IMR-90 (cell line): Measurements from ENCODE around the gene ADCYAP1. TPM values are rescaled to one million over a fixed set of nuclear protein-coding genes. Genes with fewer than 3 reads are reported as not detected.

Experiments used
- ATAC-seq: fragments of 200-7000 bp; cut with Tn5 transposase; 2 replicates; pipeline ENCODE4 v1.9.1; 2020; ENCODE audit warnings: low read depth, mild to moderate bottlenecking, moderate library complexity
- BruUV-seq: library from RNA; stranded (reverse); fragments of 400-500 nt; replicated peaks from 2 replicates; lab custom pipeline; 2021; lab: Mats Ljungman, UMichigan
- CTCF ChIA-PET: fragments of 300-600 bp; formaldehyde crosslinking; extraction: SDS; loops from one replicate; lab custom pipeline; 2021; ENCODE audit warnings: antibody characterized with exemption; lab: Yijun Ruan, JAX
- POLR2A ChIA-PET: fragments of 300-600 bp; sonication (Branson Sonifier 250); formaldehyde crosslinking; loops from one replicate; lab custom pipeline; 2022; ENCODE audit warnings: antibody characterized with exemption; ENCODE audit not compliant: unreplicated experiment; lab: Charles Lee
- DNase-seq: peaks from one replicate; pipeline ENCODE4 v3.0.0; 2013
- H2AFZ ChIP-seq: replicated peaks from 2 replicates; pipeline ENCODE3; 2013; ENCODE audit warnings: low read length, mild to moderate bottlenecking; ENCODE audit not compliant: poor library complexity
- H2AK5ac ChIP-seq: 2 replicates; pipeline ENCODE4 v1.6.1; 2013; ENCODE audit warnings: low read depth, low read length, inconsistent platforms
- H2AK9ac ChIP-seq: replicated peaks from 2 replicates; pipeline ENCODE3; 2013; ENCODE audit warnings: mild to moderate bottlenecking, low read depth, low read length, moderate library complexity; ENCODE audit not compliant: poor library complexity
- H2BK120ac ChIP-seq: 2 replicates; pipeline ENCODE4 v1.6.1; 2013; ENCODE audit warnings: low read depth, low read length, inconsistent platforms
- H2BK15ac ChIP-seq: 3 replicates; pipeline ENCODE4 v1.6.1; 2013; ENCODE audit warnings: low read depth, low read length, inconsistent platforms
- H2BK20ac ChIP-seq: 2 replicates; pipeline ENCODE4 v1.6.1; 2013; ENCODE audit warnings: low read depth, mild to moderate bottlenecking, inconsistent platforms, low read length, moderate library complexity
- H2BK5ac ChIP-seq: 2 replicates; pipeline ENCODE4 v1.6.1; 2013; ENCODE audit warnings: mild to moderate bottlenecking, low read depth, low read length, inconsistent platforms; ENCODE audit not compliant: poor library complexity, severe bottlenecking
- H3K14ac ChIP-seq: replicated peaks from 2 replicates; pipeline ENCODE4 v1.6.1; 2013; ENCODE audit warnings: low read depth, low read length, inconsistent platforms
- H3K18ac ChIP-seq: 2 replicates; pipeline ENCODE4 v1.6.1; 2013; ENCODE audit warnings: low read depth, low read length, control low read depth
- H3K23ac ChIP-seq: 2 replicates; pipeline ENCODE4 v1.6.1; 2013; ENCODE audit warnings: low read depth, low read length, inconsistent platforms
- H3K27ac ChIP-seq: 2 replicates; pipeline ENCODE4 v1.5.1; 2013; ENCODE audit warnings: mild to moderate bottlenecking, control low read depth, low read length; ENCODE audit not compliant: insufficient read depth
- H3K27me3 ChIP-seq: 2 replicates; pipeline ENCODE4 v1.6.1; 2013; ENCODE audit warnings: low read length; ENCODE audit not compliant: control insufficient read depth, insufficient read depth
- H3K36me3 ChIP-seq: 2 replicates; pipeline ENCODE4 v1.6.1; 2013; ENCODE audit warnings: low read length, mixed read lengths; ENCODE audit not compliant: control insufficient read depth, insufficient read depth
- H3K4ac ChIP-seq: 2 replicates; pipeline ENCODE4 v1.6.1; 2013; ENCODE audit warnings: low read depth, low read length, inconsistent platforms
- H3K4me1 ChIP-seq: 2 replicates; pipeline ENCODE4 v1.6.1; 2013; ENCODE audit warnings: low read length, mixed read lengths; ENCODE audit not compliant: control insufficient read depth, insufficient read depth
- H3K4me2 ChIP-seq: 2 replicates; pipeline ENCODE4 v1.6.1; 2013; ENCODE audit warnings: low read depth, mild to moderate bottlenecking, control low read depth, low read length, moderate library complexity
- H3K4me3 ChIP-seq: 2 replicates; pipeline ENCODE4 v1.5.1; 2013; ENCODE audit warnings: low read depth, mild to moderate bottlenecking, control low read depth, low read length, moderate library complexity; ENCODE audit not compliant: insufficient read depth
- H3K56ac ChIP-seq: 2 replicates; pipeline ENCODE4 v1.6.1; 2013; ENCODE audit warnings: low read length, inconsistent platforms; ENCODE audit not compliant: insufficient read depth; ENCODE audit errors: extremely low read depth
- H3K79me1 ChIP-seq, 2 experiments: 2 replicates each; pipeline ENCODE4 v1.6.1; 2013; ENCODE audit warnings: low read length in 2 of 2, inconsistent platforms in 1 of 2, low read depth in 1 of 2
- H3K9ac ChIP-seq: 2 replicates; pipeline ENCODE4 v1.6.1; 2013; ENCODE audit warnings: low read depth, low read length, control low read depth
- H3K9me1 ChIP-seq: 2 replicates; pipeline ENCODE4 v1.6.1; 2013; ENCODE audit warnings: low read length, inconsistent platforms; ENCODE audit not compliant: insufficient read depth
- H3K9me3 ChIP-seq: 2 replicates; pipeline ENCODE4 v1.6.1; 2013; ENCODE audit warnings: low read length; ENCODE audit not compliant: control insufficient read depth, insufficient read depth
- H4K20me1 ChIP-seq: 2 replicates; pipeline ENCODE4 v1.6.1; 2013; ENCODE audit warnings: low read length, inconsistent platforms; ENCODE audit not compliant: insufficient read depth
- H4K5ac ChIP-seq: 2 replicates; pipeline ENCODE4 v1.6.1; 2013; ENCODE audit warnings: mild to moderate bottlenecking, low read depth, low read length, control low read depth
- H4K8ac ChIP-seq, 2 experiments: 2 replicates each; pipeline ENCODE4 v1.6.1; 2013; ENCODE audit warnings: low read depth in 2 of 2, low read length in 2 of 2, control low read depth in 1 of 2, inconsistent platforms in 1 of 2
- H4K91ac ChIP-seq: 2 replicates; pipeline ENCODE4 v1.6.1; 2013; ENCODE audit warnings: low read depth, low read length, inconsistent platforms; ENCODE audit not compliant: insufficient read depth
- BHLHE40 ChIP-seq: fragments of 150-350 bp; IDR thresholded peaks from 2 replicates; pipeline ENCODE4 v1.6.1; 2016; ENCODE audit warnings: mild to moderate bottlenecking, low read depth, low read length
- CEBPB ChIP-seq: IDR thresholded peaks from 2 replicates; pipeline ENCODE4 v1.6.1; 2012; ENCODE audit warnings: low read depth, low read length, improper control_type of control experiment
- CHD1 ChIP-seq: IDR thresholded peaks from 2 replicates; pipeline ENCODE4 v1.6.1; 2012; ENCODE audit warnings: low read depth, low read length, improper control_type of control experiment
- CTCF ChIP-seq: conservative IDR thresholded peaks from 2 replicates; pipeline ENCODE4 v1.5.1; 2012; ENCODE audit warnings: mild to moderate bottlenecking, low read depth, low read length, improper control_type of control experiment
- ELK1 ChIP-seq: fragments of 150-350 bp; IDR thresholded peaks from 2 replicates; pipeline ENCODE4 v1.6.1; 2016; ENCODE audit warnings: low read depth, mild to moderate bottlenecking, low read length, moderate library complexity, borderline replicate concordance
- FOS ChIP-seq: fragments of 150-350 bp; IDR thresholded peaks from 2 replicates; pipeline ENCODE4 v1.6.1; 2016; ENCODE audit warnings: low read depth, low read length
- MAFK ChIP-seq: IDR thresholded peaks from 2 replicates; pipeline ENCODE4 v1.6.1; 2012; ENCODE audit warnings: low read depth, low read length, improper control_type of control experiment
- MAZ ChIP-seq: IDR thresholded peaks from 2 replicates; pipeline ENCODE4 v1.6.1; 2012; ENCODE audit warnings: low read depth, mild to moderate bottlenecking, low read length, improper control_type of control experiment, moderate library complexity, borderline replicate concordance
- MXI1 ChIP-seq: IDR thresholded peaks from 2 replicates; pipeline ENCODE4 v1.6.1; 2012; ENCODE audit warnings: low read depth, mild to moderate bottlenecking, low read length, moderate library complexity, borderline replicate concordance
- NFE2L2 ChIP-seq: fragments of 150-350 bp; IDR thresholded peaks from 2 replicates; pipeline ENCODE4 v1.6.1; 2016; ENCODE audit warnings: low read depth, mild to moderate bottlenecking, low read length
- POLR2A ChIP-seq: IDR thresholded peaks from 2 replicates; pipeline ENCODE4 v1.6.1; 2012; ENCODE audit warnings: mild to moderate bottlenecking, low read depth, low read length
- RAD21 ChIP-seq: IDR thresholded peaks from 2 replicates; pipeline ENCODE4 v1.6.1; 2012; ENCODE audit warnings: low read length, improper control_type of control experiment
- RCOR1 ChIP-seq: IDR thresholded peaks from 2 replicates; pipeline ENCODE4 v1.6.1; 2012; ENCODE audit warnings: mild to moderate bottlenecking, low read length, improper control_type of control experiment; ENCODE audit not compliant: insufficient replicate concordance
- RFX5 ChIP-seq: IDR thresholded peaks from 2 replicates; pipeline ENCODE4 v1.8.0; 2012; ENCODE audit warnings: low read depth, mild to moderate bottlenecking, low read length, moderate library complexity
- SMC3 ChIP-seq: fragments of 150-350 bp; IDR thresholded peaks from 2 replicates; pipeline ENCODE4 v1.6.1; 2016; ENCODE audit warnings: low read depth, mild to moderate bottlenecking, antibody characterized with exemption, low read length, moderate library complexity
- USF2 ChIP-seq: fragments of 150-350 bp; IDR thresholded peaks from 2 replicates; pipeline ENCODE4 v1.6.1; 2017; ENCODE audit warnings: mild to moderate bottlenecking, antibody characterized with exemption, low read length, low read depth
- WGBS, 2 experiments: methylation state at CpG; one replicate each; pipeline versions ENCODE4 v1.1.5 to v1.1.7; 2013; ENCODE audit warnings: missing lambda C conversion rate in 2 of 2; ENCODE audit not compliant: insufficient read length in 1 of 2; ENCODE audit errors: extremely low coverage in 2 of 2; 5-methylcytosine and 5-hydroxymethylcytosine counted together
- dilution Hi-C: fragments of 300-500 bp; cut with HindIII; formaldehyde crosslinking; loops from one replicate; pipeline ENCODE4 v1.14.3; 2018; ENCODE audit warnings: low sequenced_read_pairs; ENCODE audit not compliant: unreplicated experiment
- in situ Hi-C: fragments of 300-500 bp; cut with MboI; formaldehyde crosslinking; loops from 3 replicates; pipeline ENCODE4 v1.14.3; 2019; ENCODE audit warnings: low sequenced_read_pairs, inconsistent platforms, mixed read lengths
- intact Hi-C: fragments of 100-400 bp; cut with micrococcal nuclease; formaldehyde crosslinking; loops from 2 replicates; pipeline ENCODE4 v1.10.0; 2022
- polyA plus RNA-seq, 3 experiments: library from polyadenylated mRNA; depleted of rRNA; stranded (reverse); fragments of >200 nt; gene quantifications; 2 replicates each; pipeline ENCODE4 v1.2.3, GENCODE V29; 2012; ENCODE audit warnings: low replicate concordance in 1 of 3
- total RNA-seq: library from RNA; depleted of rRNA; stranded (reverse); fragments of >200 nt; gene quantifications from 2 replicates; pipeline ENCODE4 v1.2.3, GENCODE V29; 2012

The ADCYAP1 gene
- total and polyA plus RNA-seq, 2 of the 4 experiments (the other 2 are of a cell fraction), result not detected

GRCh38 chr18:936941-937340 is 32.3 kb downstream of the ADCYAP1 start:
- H2BK20ac ChIP-seq, result no peak overlapping the region
- no peak overlapping the region for H2AK9ac ChIP-seq
- no TSS peak for BruUV-seq
- no peak overlapping the region for H2BK120ac ChIP-seq
- no peaks in the 10 kb centered on the region for H3K4me1 ChIP-seq
- dilution Hi-C loops, result no loop called here
- H3K36me3 ChIP-seq, result no peaks in the 10 kb centered on the region
- no peak overlapping the region for H2AK5ac ChIP-seq
- H3K14ac ChIP-seq, result no peak overlapping the region
- no peak overlapping the region for H4K5ac ChIP-seq
- WGBS, 2 experiments, result no CpG with 5 or more reads among the region's 6 CpGs
- H3K9me1 ChIP-seq, result no peaks in the 10 kb centered on the region
- H4K8ac ChIP-seq, result no peak overlapping the region
- intact Hi-C loops, result no loop called here
- no peak overlapping the region for H3K4me3 ChIP-seq
- H3K4ac ChIP-seq, result no peak overlapping the region
- ATAC-seq (no peak), DNase-seq (no peak)
- POLR2A ChIA-PET, result no interaction called here
- no peak overlapping the region for H3K9ac ChIP-seq
- no peak overlapping the region for H2BK5ac ChIP-seq
- no peaks in the 10 kb centered on the region for H3K9me3 ChIP-seq
- H2BK15ac ChIP-seq, result no peak overlapping the region
- H3K23ac ChIP-seq, result no peak overlapping the region
- in situ Hi-C loops, result no loop called here
- no peak overlapping the region for H4K91ac ChIP-seq
- no peak overlapping the region for H3K27ac ChIP-seq
- H3K4me2 ChIP-seq, result no peak overlapping the region
- no peaks in the 10 kb centered on the region for H3K27me3 ChIP-seq
- CTCF ChIA-PET, result no interaction called here
- no peaks in the 10 kb centered on the region for H3K79me1 ChIP-seq
- H4K20me1 ChIP-seq, result no peaks in the 10 kb centered on the region
- TF ChIP-seq USF2 (no peak), CEBPB (no peak), CTCF (no peak), RAD21 (no peak), BHLHE40 (no peak), SMC3 (no peak), RFX5 (no peak), MXI1 (no peak), POLR2A (no peak), NFE2L2 (no peak), FOS (no peak), MAFK (no peak), MAZ (no peak), RCOR1 (no peak), CHD1 (no peak), ELK1 (no peak)
- H2AFZ ChIP-seq, result no peak overlapping the region
- no peak overlapping the region for H3K18ac ChIP-seq
- H3K56ac ChIP-seq, result no peak overlapping the region
